HG03097 (cell line): Measurements from ENCODE around the gene GSAP.
"Not testable (repeated sequence)": the region's sequence is repeated elsewhere in the genome, so short reads cannot be mapped to it uniquely, and the experiment has no call there.

Source experiments
- ATAC-seq: cut with Tn5 transposase; IDR thresholded peaks from one replicate; pipeline ENCODE4 v1.9.1; 2021; ENCODE audit not compliant: unreplicated experiment, low FRiP score

GSAP gene

GRCh38 chr7:77415823-77416620 is at the start of gene GSAP:
Gene GSAP (minus strand): TSS chr7:77416349. CDS start chr7:77416321, 28 bp downstream.
- peak; percentile 53 for ATAC-seq

- ATAC-seq = no peak
Observed at GRCh38 chr7:77465256-77465655, 49.1 kb upstream of the GSAP start.

GRCh38 chr7:77464589-77464988 is 48.4 kb upstream of the GSAP start:
- ATAC-seq = no peak

- not testable (repeated sequence) for ATAC-seq
Observed at GRCh38 chr7:77463632-77464031, 47.5 kb upstream of the GSAP start.

GRCh38 chr7:77461842-77462241 is 45.7 kb upstream of the GSAP start:
- no peak for ATAC-seq

- no peak for ATAC-seq
Observed at GRCh38 chr7:77461246-77461645, 45.1 kb upstream of the GSAP start.

- no peak for ATAC-seq
Observed at GRCh38 chr7:77460057-77460486, 43.9 kb upstream of the GSAP start.

- ATAC-seq = no peak
Observed at GRCh38 chr7:77459311-77459726, 43.2 kb upstream of the GSAP start.

- ATAC-seq = no peak
Observed at GRCh38 chr7:77458786-77459185, 42.6 kb upstream of the GSAP start.

- ATAC-seq = no peak
Observed at GRCh38 chr7:77457779-77458178, 41.6 kb upstream of the GSAP start.

- no peak for ATAC-seq
Observed at GRCh38 chr7:77456696-77457095, 40.5 kb upstream of the GSAP start.

- ATAC-seq = no peak
Observed at GRCh38 chr7:77455321-77455720, 39.2 kb upstream of the GSAP start.

GRCh38 chr7:77454802-77455201 is 38.7 kb upstream of the GSAP start:
- no peak for ATAC-seq

GRCh38 chr7:77453531-77453930 is 37.4 kb upstream of the GSAP start:
- ATAC-seq = no peak

- not testable (repeated sequence) for ATAC-seq
Observed at GRCh38 chr7:77451950-77452349, 35.8 kb upstream of the GSAP start.

- ATAC-seq = no peak
Observed at GRCh38 chr7:77450613-77451012, 34.5 kb upstream of the GSAP start.

GRCh38 chr7:77450054-77450453 is 33.9 kb upstream of the GSAP start:
- no peak for ATAC-seq

- ATAC-seq = no peak
Observed at GRCh38 chr7:77447616-77448015, 31.5 kb upstream of the GSAP start.

GRCh38 chr7:77444123-77444522 is 28.0 kb upstream of the GSAP start:
- ATAC-seq = no peak

GRCh38 chr7:77443042-77443441 is 26.9 kb upstream of the GSAP start:
- ATAC-seq = no peak

- ATAC-seq = no peak
Observed at GRCh38 chr7:77442636-77443035, 26.5 kb upstream of the GSAP start.

GRCh38 chr7:77441046-77441445 is 24.9 kb upstream of the GSAP start:
- ATAC-seq = no peak

- ATAC-seq = no peak
Observed at GRCh38 chr7:77439572-77439971, 23.4 kb upstream of the GSAP start.
